Epidermal melanocyte (primary cell): ENCODE measurements around the gene CGN.
"Not testable (repeated sequence)": the region's sequence is repeated elsewhere in the genome, so short reads cannot be mapped to it uniquely, and the experiment has no call there.

Source experiments
- DNase-seq: peaks from one replicate; pipeline ENCODE4 v3.0.0; 2011; ENCODE audit warnings: low spot score; ENCODE audit not compliant: insufficient read length

The CGN gene

DNA sequence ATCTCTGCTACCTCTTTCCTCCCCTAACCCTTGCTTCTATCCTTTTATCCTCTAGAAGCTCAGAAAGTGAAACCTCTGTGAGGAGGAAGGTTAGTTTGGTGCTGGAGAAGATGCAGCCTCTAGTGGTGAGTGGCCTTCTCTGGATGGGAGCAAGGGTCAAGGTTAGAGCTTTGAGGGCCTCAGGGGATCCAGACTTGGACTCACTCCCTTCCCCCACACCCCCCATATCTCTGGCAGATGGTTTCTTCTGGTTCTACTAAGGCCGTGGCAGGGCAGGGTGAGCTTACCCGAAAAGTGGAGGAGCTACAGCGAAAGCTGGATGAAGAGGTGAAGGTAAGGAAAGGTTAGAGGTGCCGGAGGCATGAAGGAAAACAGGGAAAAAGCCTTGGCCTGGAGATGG, 9.2 kb downstream of the CGN start:
- no peak for DNase-seq

- DNase-seq, result not testable (repeated sequence)
Observed at GRCh38 chr1:151522427-151522826, 11.2 kb downstream of the CGN start.

- no peak for DNase-seq
Observed at GRCh38 chr1:151523326-151523725, 12.1 kb downstream of the CGN start.

DNA sequence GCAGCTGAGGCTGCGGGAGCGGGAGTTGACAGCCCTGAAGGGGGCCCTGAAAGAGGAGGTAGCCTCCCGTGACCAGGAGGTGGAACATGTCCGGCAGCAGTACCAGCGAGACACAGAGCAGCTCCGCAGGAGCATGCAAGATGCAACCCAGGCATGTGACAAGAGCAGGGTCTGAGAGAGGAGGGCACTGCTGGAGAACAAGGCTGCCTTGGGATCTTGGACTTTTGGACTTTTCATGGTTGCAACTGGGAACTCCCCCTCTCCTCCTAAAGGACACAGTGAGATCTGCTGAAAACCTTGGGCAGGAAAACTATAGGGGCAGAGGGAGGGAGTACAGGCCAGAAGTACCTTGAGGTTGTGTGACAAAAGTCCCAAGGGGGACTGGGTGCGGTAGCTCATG, 13.5 kb downstream of the CGN start:
- no peak for DNase-seq

DNA sequence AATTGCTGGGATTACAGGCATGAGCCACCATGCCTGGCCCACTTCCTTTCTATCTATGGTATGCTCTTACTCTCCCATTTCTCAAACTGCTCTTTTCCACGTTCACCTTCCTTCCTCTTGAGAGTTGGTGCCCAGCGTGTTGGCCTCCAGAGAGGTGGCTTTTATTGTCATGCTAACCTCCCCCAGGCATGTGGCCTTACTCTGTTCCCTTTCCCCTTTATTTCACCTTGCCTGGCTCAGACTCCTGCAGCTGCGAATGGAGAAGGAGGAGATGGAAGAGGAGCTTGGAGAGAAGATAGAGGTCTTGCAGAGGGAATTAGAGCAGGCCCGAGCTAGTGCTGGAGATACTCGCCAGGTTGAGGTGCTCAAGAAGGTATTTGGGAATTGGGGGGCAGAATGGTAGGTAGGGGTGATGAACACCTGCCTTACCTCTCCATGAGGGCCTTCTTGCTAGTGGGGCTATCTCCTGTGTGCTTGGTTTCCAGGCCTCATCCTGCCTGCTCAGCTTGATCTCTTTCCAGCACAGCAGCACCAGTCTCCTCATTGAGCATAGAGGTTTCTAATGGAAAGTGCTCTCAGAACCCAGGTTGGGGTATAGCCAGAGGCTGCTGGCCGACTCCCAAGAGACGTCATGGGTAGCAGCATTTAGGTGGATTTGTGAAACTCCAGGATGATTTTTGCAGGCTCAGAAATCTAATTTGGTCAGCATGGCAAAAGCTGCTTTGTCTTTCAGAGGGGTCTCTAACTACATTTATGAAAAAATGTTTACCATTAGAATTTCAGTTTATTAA, 15.7 kb downstream of the CGN start:
- no peak for DNase-seq

- DNase-seq, result no peak
Observed at GRCh38 chr1:151529211-151529702, 18.1 kb downstream of the CGN start.

DNA sequence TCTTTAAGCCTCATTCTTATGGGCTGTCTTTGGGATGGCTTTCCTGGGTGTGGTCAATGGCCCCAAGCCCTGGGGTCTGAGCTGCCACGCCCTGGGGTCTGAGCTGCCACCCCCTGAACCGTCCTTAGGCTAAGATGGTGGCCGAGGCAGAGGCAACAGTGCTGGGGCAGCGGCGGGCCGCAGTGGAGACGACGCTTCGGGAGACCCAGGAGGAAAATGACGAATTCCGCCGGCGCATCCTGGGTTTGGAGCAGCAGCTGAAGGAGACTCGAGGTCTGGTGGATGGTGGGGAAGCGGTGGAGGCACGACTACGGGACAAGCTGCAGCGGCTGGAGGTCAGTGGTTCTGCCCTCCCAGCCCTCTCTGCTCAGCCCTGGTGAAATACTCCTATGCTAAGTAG, 18.6 kb downstream of the CGN start:
- no peak for DNase-seq

- DNase-seq, result no peak
Observed at GRCh38 chr1:151530461-151530860, 19.3 kb downstream of the CGN start.

GRCh38 chr1:151533870-151534269, 22.7 kb downstream of the CGN start:
- DNase-seq, result no peak

- DNase-seq, result peak; percentile 73
Observed at GRCh38 chr1:151534662-151535278, 23.6 kb downstream of the CGN start.

GRCh38 chr1:151535326-151536271, 24.4 kb downstream of the CGN start:
- no peak for DNase-seq

- no peak for DNase-seq
Observed at GRCh38 chr1:151536499-151536898, 25.3 kb downstream of the CGN start.

DNA sequence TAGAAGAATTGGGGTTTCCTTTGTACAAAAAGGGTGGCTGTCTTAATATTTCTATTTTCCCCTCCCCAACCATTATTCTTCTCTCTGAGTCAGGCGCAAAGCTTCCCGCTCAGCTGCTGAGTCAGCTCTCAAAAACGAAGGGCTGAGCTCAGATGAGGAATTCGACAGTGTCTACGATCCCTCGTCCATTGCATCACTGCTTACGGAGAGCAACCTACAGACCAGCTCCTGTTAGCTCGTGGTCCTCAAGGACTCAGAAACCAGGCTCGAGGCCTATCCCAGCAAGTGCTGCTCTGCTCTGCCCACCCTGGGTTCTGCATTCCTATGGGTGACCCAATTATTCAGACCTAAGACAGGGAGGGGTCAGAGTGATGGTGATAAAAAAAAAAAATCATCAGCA, 25.9 kb downstream of the CGN start:
- no peak for DNase-seq

DNA sequence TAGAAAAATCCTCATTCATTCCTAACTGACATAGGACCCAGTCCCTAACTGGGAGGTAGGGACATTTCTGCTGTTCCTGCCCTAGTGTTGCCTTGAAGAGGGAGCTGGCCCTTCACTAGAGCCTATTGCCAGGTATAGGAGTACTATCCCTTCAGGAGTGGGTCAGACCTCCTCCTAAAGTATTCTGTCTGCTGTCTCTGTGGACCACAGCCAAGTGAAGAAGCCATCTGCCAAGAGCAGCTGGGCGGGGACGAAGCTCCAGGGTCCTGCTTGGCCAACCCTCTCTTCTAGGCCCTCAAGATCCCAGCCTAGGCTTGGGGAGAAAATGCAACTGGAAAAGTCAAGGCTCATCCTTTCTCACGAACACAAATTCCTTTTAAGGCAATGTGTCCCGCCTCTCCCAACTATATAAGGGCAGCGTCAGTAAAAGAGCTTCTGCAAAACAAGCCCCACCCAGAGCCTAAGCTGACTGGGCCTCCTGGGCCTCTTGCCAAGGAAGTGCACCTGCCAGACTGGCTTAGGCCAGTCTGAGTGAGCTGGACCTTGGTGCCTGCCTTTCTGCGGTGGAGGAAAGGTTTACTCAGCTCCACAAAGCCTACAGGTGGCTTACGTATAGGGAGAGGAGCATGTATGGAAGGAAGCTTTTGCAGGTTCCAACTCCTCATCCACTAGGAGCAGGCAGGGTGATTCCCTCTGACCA, 28.3 kb downstream of the CGN start:
- no peak for DNase-seq

DNA sequence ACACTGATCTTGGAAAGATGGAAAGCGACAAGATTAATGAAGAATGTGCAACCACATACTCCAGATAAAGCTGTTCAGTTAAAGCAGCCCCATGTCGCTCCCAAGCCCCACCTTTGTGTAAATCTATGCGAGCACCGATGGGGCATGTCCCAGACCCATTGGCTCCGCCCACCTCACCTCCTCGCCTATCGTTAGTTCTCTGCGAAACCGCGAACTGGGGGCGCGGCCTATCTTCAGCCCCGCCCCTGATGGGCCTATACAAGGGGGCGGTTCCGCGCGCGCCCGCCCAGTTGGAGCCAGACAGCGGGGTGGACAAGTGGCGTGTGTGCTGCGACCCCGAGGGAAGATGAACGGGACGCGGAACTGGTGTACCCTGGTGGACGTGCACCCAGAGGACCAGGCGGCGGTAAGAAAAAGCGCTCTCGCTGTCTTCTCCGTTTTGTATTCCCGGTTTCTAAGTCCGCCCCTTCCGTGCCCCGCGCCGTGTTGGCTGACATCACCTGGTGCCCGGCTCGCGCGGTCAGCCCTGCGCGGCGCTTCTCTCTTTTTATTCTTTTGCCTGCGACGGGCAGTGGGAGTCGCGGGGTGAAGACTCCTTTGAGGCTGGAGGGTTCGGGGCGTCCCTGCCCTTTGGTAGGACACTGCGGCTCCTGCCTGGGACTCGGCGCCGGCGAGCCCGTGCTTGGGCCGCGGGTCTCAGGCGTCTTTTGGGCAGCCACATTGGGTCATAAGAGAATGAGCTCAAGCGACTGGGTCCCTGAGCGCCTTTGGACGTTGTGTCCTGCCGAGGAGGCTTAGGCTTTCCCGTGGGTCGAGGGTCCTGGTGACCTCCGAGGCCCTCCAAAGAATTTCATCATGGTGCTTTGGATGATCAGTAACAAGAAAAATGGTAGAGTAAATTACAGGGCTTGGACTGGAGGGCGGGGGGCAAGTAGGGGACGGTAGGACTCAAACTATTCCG, 29.1 kb downstream of the CGN start, which contains the start of gene TUFT1:
TUFT1 (plus strand) TSS at position 289 of the 961 bp plus-strand sequence; CDS start at position 347, 58 bp downstream.
- DNase-seq, result peak; percentile 89

DNA sequence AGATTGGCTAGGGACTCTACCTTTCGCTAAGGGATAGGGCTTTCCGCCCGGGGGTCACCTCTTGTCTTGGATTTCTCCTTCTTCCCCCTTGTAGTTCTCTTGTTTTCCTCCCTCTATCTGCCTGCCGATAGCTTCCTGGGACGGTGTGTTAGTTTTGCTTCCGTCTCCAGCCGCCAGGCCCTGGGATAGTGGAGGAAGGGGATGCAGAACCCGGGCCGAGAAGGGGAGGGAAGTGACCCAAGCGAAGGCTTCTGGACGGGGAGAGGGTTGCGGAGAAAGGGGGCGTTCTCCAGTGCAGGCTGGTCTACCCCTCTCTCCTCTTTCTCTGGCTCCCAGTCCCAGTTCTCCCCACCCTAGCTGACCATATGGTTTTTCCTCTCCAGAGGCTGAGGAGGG, 29.8 kb downstream of the CGN start:
- no peak for DNase-seq

- DNase-seq, result no peak
Observed at GRCh38 chr1:151541752-151542151, 30.6 kb downstream of the CGN start.

DNA sequence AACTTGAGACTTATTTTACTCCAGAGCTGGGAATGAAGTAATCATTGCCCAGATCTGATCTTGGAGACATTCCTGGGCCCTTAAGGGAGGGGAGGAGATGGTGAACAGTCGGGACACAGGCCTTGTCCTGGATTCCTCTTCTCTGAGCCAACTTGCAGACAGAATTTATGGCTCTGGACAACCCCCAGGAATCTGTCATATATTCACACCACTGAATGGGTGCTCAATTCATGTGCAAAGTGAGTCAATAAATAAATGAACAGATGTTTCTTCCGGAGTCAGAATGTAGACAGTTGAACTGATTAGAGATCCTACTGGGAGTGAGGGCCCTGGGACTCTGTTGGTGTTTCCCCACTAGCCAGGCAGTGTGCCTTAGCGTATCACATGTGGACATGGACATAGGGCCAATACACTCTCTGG, 31.5 kb downstream of the CGN start:
- no peak for DNase-seq

DNA sequence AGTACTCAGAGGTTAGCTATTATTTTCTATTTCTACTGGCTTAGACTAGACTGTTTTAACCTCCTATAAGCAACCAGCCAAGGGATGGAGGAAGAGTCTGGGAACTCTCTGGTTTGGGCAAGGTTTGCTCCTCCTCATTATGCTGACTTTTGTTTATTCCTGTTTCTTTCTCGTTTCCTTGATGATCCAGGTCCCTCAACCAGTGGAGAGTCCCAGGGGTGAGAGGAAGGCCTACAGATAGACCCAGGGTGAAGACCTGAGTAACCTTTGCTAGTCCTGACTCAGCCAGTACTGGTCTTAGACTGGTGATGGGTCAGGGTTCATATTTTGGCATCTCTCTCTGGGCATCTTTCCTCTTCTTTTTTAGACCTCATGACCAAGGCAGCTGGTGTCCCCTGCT, 34.4 kb downstream of the CGN start:
- DNase-seq, result no peak
